Measurements from ENCODE around the gene CYP24A1.
"Not testable (repeated sequence)": the region's sequence is repeated elsewhere in the genome, so short reads cannot be mapped to it uniquely, and the experiment has no call there.

The CYP24A1 gene

DNA sequence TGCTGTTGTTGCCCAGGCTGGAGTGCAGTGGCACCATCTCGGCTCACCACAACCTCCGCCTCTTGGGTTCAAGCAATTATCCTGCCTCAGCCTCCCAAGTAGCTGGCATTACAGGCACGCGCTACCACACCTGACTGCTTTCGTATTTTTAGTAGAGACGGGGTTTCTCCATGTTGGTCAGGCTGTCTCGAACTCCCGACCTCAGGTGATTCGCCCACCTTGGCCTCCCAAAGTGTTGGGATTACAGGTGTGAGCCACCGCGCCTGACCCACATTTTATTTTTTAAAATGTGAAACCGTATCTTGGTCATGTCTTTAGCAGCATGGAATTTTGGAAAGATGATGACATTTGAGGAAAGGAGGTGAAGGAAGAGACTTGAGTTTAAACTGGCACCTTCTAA, 47.5 kb downstream of the CYP24A1 start:
- H3K4me1 ChIP-seq (ENCODE audit: insufficient read depth, low read length); H3K27me3 ChIP-seq (ENCODE audit: control insufficient read depth in 1 of 2, insufficient read depth in 2 of 2, low read length in 2 of 2); H3K9ac ChIP-seq (ENCODE audit: low read length); H3K4me3 ChIP-seq (ENCODE audit: low read depth in 1 of 2, low read length in 2 of 2); H3K36me3 ChIP-seq (ENCODE audit: insufficient read depth, low read length); H3K9me3 ChIP-seq (ENCODE audit: low read length); H3K27ac ChIP-seq (ENCODE audit: low read depth, low read length): not testable (repeated sequence)

DNA sequence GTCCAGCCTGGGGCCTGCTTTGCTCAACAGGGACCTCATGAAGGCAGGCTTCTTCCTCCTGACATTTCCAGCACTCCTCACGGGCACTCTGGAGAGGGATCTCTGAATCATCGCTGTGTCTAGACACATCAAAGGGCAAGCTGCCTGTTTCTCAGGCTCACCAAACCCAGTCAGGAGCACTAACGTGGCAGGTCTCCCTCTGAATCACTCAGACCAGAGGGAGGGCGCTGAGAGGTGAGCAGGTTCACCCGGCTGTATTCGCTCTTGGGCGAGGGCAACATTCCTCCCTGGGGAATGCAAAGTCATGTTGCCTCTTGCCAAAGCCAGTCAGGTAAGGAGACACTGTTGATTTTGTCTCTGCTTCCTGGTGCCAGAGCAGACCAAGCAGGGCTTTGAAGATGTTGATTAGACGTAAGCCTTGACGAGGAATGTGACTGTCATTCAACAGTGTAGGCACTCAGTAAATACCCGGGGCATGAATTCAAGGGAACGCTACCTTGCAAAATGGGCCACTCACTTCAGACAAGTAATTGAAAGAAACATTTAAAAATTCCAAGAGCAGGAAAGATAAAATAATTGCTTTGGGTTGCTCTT, 50.1 kb downstream of the CYP24A1 start:
- Histone ChIP-seq H3K4me3 (ENCODE audit: low read depth in 1 of 2, low read length in 2 of 2) (no peak overlapping the region), H3K9ac (ENCODE audit: low read length) (no peak overlapping the region), H3K4me1 (ENCODE audit: insufficient read depth, low read length) (no peaks in the 10 kb centered on the region), H3K9me3 (ENCODE audit: low read length) (no peaks in the 10 kb centered on the region), H3K27ac (ENCODE audit: low read depth, low read length) (no peak overlapping the region), H3K36me3 (ENCODE audit: insufficient read depth, low read length) (no peaks in the 10 kb centered on the region), H3K27me3 (ENCODE audit: control insufficient read depth in 1 of 2, insufficient read depth in 2 of 2, low read length in 2 of 2) (no peaks in the 10 kb centered on the region)

DNA sequence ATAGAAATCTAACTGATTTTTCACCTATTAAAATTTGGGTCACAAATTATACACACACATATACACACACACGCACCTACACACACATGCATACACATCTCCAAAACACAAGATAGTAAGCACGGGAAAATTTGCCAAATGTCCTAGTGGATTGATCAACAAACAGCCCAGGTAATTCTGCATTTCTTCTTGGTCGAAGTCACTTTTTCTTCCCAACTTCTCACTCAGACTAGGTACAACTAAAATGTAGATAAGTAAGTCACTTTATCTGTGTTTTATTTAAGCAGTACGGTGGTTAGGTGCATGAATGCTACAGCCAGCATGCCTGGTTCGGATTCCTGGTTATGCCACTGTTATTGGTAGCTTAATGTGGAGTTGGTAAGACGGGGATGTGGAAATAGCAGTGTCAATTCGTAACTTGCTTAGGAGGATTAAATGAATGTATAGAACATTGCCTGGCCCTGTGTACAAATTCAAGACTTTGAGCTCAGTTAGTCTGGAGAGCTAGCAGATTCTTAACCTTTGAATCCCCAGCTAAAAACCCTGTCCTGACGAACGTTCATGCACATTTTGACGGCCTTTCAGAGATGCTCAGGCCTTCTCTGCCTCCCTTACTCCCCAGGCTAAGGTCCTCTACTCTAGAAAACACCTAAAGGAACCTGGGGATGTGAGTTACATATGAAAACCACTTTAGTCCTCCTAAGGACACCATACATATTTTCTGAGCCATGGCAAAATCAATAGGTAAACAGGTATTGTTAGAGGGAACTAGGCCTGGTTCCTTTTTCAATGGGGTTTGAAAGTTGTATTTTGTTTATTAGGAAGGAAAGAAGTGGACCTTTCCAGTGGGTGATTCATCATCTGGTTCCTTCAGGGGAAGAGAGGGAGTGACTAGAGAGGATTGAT, 50.9 kb downstream of the CYP24A1 start:
- Histone ChIP-seq H3K4me1 (ENCODE audit: insufficient read depth, low read length) (no peaks in the 10 kb centered on the region), H3K27ac (ENCODE audit: low read depth, low read length) (no peak overlapping the region), H3K27me3 (ENCODE audit: control insufficient read depth in 1 of 2, insufficient read depth in 2 of 2, low read length in 2 of 2) (no peaks in the 10 kb centered on the region)

DNA sequence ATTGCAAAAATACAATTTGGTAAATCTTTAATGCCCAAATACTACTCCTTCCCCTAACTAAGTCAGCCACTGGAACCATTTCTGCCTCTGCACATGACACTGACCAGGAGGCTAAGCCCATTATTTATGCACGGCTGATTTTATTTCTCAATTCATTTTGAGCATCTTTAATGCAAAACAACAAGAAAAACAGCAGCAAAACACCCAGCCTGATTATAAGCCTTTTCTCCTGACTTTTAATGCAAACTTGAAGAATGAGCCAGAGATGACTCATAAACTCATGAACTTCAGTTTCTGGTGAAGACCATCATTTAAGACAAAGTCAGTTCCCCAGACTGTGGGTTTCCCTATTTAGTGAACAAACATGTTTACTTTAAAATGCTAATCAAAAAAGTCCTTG, 51.6 kb downstream of the CYP24A1 start:
- H3K27ac ChIP-seq (ENCODE audit: low read depth, low read length), result no peak overlapping the region
- no peaks in the 10 kb centered on the region for H3K9me3 ChIP-seq (ENCODE audit: low read length)
- H3K4me3 ChIP-seq (ENCODE audit: low read depth in 1 of 2, low read length in 2 of 2), result no peak overlapping the region
- H3K27me3 ChIP-seq (ENCODE audit: control insufficient read depth in 1 of 2, insufficient read depth in 2 of 2, low read length in 2 of 2), result no peaks in the 10 kb centered on the region
- no peaks in the 10 kb centered on the region for H3K36me3 ChIP-seq (ENCODE audit: insufficient read depth, low read length)
- H3K4me1 ChIP-seq (ENCODE audit: insufficient read depth, low read length), result no peaks in the 10 kb centered on the region
- no peak overlapping the region for H3K9ac ChIP-seq (ENCODE audit: low read length)

More for the DNA sequence above, 50.9 kb downstream of the CYP24A1 start:
- H3K4me3 ChIP-seq (ENCODE audit: low read depth in 1 of 2, low read length in 2 of 2), result no peak overlapping the region
- no peaks in the 10 kb centered on the region for H3K36me3 ChIP-seq (ENCODE audit: insufficient read depth, low read length)
- no peak overlapping the region for H3K9ac ChIP-seq (ENCODE audit: low read length)
- H3K9me3 ChIP-seq (ENCODE audit: low read length), result no peaks in the 10 kb centered on the region

DNA sequence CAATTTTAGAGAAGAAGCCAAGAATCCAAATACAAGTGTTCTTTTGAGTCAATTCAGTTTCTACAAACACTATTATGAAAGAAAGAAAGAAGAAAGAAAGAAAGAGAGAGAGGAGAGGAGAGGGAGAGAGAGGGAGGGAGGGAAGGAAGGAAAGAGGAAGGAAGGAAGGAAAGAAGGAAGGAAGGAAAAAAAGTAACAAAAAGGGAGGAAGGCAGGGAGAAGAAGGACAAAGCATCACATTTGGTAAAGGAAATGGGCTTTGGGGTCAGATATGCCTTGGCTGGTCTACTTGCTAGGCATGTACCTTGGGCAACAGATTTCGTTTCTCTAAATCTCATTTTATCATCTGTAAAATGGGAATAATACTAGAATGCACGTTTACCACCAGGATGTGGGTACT, 54.0 kb downstream of the CYP24A1 start:
- H3K9ac ChIP-seq (ENCODE audit: low read length), result no peak overlapping the region
- no peaks in the 10 kb centered on the region for H3K4me1 ChIP-seq (ENCODE audit: insufficient read depth, low read length)
- H3K27ac ChIP-seq (ENCODE audit: low read depth, low read length), result no peak overlapping the region
- H3K36me3 ChIP-seq (ENCODE audit: insufficient read depth, low read length), result no peaks in the 10 kb centered on the region
- H3K27me3 ChIP-seq (ENCODE audit: control insufficient read depth in 1 of 2, insufficient read depth in 2 of 2, low read length in 2 of 2), result no peaks in the 10 kb centered on the region
- no peaks in the 10 kb centered on the region for H3K9me3 ChIP-seq (ENCODE audit: low read length)
- no peak overlapping the region for H3K4me3 ChIP-seq (ENCODE audit: low read depth in 1 of 2, low read length in 2 of 2)

DNA sequence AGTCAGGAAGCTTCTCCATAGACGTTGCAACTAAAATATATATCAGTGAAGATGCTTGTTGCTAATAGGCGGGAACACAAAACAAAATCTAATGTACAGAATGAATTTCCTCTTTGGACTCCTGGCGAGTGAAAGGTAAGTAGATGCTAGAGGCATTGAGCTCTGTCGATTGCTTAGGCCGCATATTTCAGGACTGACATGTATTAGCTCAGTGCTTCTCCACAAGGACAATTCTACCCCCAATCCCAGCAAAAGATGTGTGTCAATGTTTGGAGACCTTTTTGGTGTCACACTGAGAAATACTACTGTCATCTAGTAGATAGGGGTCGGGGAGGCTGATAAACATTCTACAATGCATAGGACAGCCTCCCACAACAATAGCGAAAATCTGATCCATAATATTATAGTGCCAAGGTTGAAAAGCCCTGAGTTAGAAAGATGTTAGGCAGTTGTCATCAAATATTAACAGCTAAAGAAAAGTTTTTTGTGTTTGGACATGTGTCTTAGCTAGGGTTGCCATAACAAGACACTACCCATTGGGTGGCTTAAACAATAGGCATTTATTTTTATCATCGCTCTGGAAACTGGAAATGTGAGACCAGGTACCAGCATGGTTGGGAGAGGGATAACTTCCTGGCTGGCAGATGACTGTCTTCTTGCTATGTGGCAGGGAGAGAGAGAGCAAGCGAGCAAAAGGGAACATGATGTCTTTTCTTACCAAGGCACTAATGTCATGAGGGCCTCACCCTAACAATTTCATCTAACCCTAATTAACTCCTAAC, 55.4 kb downstream of the CYP24A1 start:
- no peak overlapping the region for H3K9ac ChIP-seq (ENCODE audit: low read length)
- H3K4me1 ChIP-seq (ENCODE audit: insufficient read depth, low read length), result no peaks in the 10 kb centered on the region
- no peak overlapping the region for H3K27ac ChIP-seq (ENCODE audit: low read depth, low read length)
- H3K36me3 ChIP-seq (ENCODE audit: insufficient read depth, low read length), result no peaks in the 10 kb centered on the region
- H3K27me3 ChIP-seq (ENCODE audit: control insufficient read depth in 1 of 2, insufficient read depth in 2 of 2, low read length in 2 of 2), result no peaks in the 10 kb centered on the region
- H3K4me3 ChIP-seq (ENCODE audit: low read depth in 1 of 2, low read length in 2 of 2), result no peak overlapping the region
- no peaks in the 10 kb centered on the region for H3K9me3 ChIP-seq (ENCODE audit: low read length)

DNA sequence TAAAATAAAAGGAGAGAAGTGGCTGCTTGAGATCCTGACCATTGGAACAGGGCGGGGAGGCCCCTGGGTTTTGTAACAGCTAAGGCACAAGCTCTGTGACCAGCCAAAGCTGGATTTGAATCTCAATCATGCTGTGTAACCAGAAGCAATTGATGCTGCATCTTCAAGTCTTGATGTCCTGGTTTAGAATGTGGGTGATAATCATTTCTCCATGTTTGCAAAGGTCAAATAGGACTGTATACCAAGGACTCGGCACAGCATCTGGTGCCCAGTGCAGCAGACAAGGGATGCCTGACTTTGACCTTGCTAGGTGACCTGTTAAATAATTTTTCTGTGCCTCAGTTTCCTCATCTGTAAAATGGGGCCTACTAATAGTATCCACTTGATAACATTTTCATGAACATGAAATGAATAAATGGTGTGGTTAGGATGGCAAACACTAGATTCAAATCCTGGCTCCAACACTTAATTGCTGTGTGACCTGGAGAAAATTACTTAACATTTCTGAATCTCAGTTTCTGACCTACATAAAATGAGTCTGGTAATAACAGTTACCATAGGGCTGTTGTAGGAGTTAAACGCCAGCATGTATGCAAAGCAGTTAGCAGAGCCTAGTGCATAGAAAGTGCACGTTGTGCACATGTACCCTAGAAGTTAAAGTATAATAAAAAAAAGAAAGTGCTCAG, 57.1 kb downstream of the CYP24A1 start:
- H3K9me3 ChIP-seq (ENCODE audit: low read length), result no peaks in the 10 kb centered on the region

DNA sequence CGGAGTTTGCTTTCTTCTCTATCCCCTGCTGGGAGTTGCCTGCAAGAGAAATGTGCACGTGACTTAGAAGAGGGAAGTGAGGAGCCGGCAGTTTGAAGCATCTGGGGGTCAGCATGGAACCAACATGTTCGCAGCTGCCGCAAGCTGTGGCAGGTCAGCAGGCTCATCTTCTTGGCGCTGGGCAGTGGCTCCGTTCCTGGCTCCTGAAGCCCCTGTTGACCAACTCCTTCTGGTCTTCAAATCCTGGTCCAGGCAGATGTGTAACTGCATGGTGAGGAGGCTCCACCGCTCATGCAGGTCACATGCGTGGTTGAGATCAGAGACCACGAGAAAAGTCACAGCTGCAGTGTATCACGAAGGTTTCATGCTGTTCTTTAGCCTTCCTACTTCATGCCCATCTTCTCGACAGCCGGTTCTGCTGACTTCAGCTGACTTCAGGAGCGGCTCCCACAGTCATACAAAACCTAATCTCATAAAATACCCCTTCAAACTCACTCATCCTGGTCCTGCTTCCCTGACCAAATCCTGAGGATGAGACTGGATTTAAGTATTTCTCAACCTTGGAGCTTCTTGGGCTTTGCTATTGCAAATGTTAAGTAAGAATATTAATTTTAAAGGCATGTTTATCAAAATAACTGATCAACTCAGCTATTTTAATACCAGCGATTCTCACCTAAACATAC, 58.5 kb downstream of the CYP24A1 start:
- H3K9me3 ChIP-seq (ENCODE audit: low read length), result no peaks in the 10 kb centered on the region
- H3K36me3 ChIP-seq (ENCODE audit: insufficient read depth, low read length), result no peaks in the 10 kb centered on the region
- no peaks in the 10 kb centered on the region for H3K27me3 ChIP-seq (ENCODE audit: control insufficient read depth in 1 of 2, insufficient read depth in 2 of 2, low read length in 2 of 2)
- H3K27ac ChIP-seq (ENCODE audit: low read depth, low read length), result no peak overlapping the region
- no peaks in the 10 kb centered on the region for H3K4me1 ChIP-seq (ENCODE audit: insufficient read depth, low read length)
- H3K9ac ChIP-seq (ENCODE audit: low read length), result no peak overlapping the region
- no peak overlapping the region for H3K4me3 ChIP-seq (ENCODE audit: low read depth in 1 of 2, low read length in 2 of 2)

More for the DNA sequence above, 57.1 kb downstream of the CYP24A1 start:
- H3K9ac ChIP-seq (ENCODE audit: low read length), result no peak overlapping the region
- H3K36me3 ChIP-seq (ENCODE audit: insufficient read depth, low read length), result no peaks in the 10 kb centered on the region
- H3K27ac ChIP-seq (ENCODE audit: low read depth, low read length), result no peak overlapping the region
- no peak overlapping the region for H3K4me3 ChIP-seq (ENCODE audit: low read depth in 1 of 2, low read length in 2 of 2)
- no peaks in the 10 kb centered on the region for H3K27me3 ChIP-seq (ENCODE audit: control insufficient read depth in 1 of 2, insufficient read depth in 2 of 2, low read length in 2 of 2)
- H3K4me1 ChIP-seq (ENCODE audit: insufficient read depth, low read length), result no peaks in the 10 kb centered on the region

DNA sequence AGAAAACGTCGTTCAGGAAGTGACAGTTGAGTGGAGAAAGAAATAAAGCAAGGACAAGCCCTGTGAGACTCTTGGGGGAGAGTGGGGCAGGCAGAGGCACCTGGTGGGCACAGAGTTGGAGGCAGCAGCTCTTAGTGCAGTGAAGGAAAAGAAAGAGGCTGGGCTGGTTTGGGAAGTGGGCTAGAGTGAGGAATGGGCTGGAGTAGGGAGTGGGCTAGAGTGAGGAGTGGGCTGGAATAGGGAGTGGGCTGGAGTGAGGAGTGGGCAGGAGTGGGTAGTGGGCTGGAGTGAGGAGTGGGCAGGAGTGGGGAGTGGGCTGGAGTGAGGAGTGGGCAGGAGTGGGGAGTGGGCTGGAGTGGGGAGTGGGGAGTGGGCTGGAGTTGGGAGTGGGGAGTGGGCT, 59.7 kb downstream of the CYP24A1 start:
- Histone ChIP-seq H3K4me3 (ENCODE audit: low read depth in 1 of 2, low read length in 2 of 2) (no peak overlapping the region), H3K9me3 (ENCODE audit: low read length) (no peaks in the 10 kb centered on the region), H3K27ac (ENCODE audit: low read depth, low read length) (no peak overlapping the region), H3K36me3 (ENCODE audit: insufficient read depth, low read length) (no peaks in the 10 kb centered on the region), H3K4me1 (ENCODE audit: insufficient read depth, low read length) (no peaks in the 10 kb centered on the region), H3K9ac (ENCODE audit: low read length) (no peak overlapping the region), H3K27me3 (ENCODE audit: control insufficient read depth in 1 of 2, insufficient read depth in 2 of 2, low read length in 2 of 2) (no peaks in the 10 kb centered on the region)

DNA sequence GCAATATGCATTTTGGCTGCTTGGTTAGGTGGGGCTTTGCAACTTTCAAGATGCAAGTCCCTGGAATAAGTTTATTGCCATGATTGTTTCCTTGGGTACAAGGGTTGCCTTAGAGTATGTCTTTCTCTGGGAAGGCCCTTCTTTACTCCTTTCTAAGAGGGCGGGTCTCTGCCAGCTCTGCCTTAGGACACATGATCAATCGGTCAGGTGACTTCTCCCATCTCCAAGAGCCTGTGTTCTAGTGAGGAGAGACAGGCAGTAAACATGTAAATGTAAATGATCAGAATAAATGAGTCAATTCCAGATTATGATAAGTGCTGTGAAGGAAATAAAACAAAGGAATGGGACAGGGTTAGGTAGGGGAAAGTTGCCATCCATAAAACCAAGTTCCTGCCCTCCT, 60.2 kb downstream of the CYP24A1 start:
- Histone ChIP-seq H3K9ac (ENCODE audit: low read length) (no peak overlapping the region), H3K9me3 (ENCODE audit: low read length) (no peaks in the 10 kb centered on the region), H3K4me3 (ENCODE audit: low read depth in 1 of 2, low read length in 2 of 2) (no peak overlapping the region), H3K4me1 (ENCODE audit: insufficient read depth, low read length) (no peaks in the 10 kb centered on the region), H3K27me3 (ENCODE audit: control insufficient read depth in 1 of 2, insufficient read depth in 2 of 2, low read length in 2 of 2) (no peaks in the 10 kb centered on the region), H3K27ac (ENCODE audit: low read depth, low read length) (no peak overlapping the region), H3K36me3 (ENCODE audit: insufficient read depth, low read length) (no peaks in the 10 kb centered on the region)

Data from muscle layer of colon (tissue), 2 donors.